Breast epithelium (tissue), 4 donors: ENCODE data around the gene SCN7A. TPM values are rescaled to one million over a fixed set of nuclear protein-coding genes. Genes with fewer than 3 reads are reported as not detected.

Experiments used
- DNase-seq, 2 donors: peaks; one replicate each; pipeline ENCODE4 v3.0.0-alpha.2; 2019; ENCODE audit warnings: low spot score in 2 of 2
- H3K27ac ChIP-seq, 2 donors: fragments of 200-600 bp; sonication (generic) in 1 of 2; one replicate each; pipeline ENCODE4 v1.5.1; 2016 to 2019; ENCODE audit warnings: mild to moderate bottlenecking in 1 of 2
- H3K27me3 ChIP-seq, 2 donors: fragments of 200-600 bp; sonication (generic) in 1 of 2; one replicate each; pipeline versions ENCODE4 v1.5.1 to v1.6.0; 2017 to 2019; ENCODE audit warnings: control low read depth in 1 of 2, mild to moderate bottlenecking in 1 of 2
- H3K36me3 ChIP-seq: fragments of 200-600 bp; one replicate; pipeline ENCODE4 v1.5.1; 2019
- H3K4me1 ChIP-seq, 2 donors: fragments of 200-600 bp; sonication (generic); one replicate each; pipeline ENCODE4 v1.5.1; 2016 to 2019; ENCODE audit warnings: control low read depth in 1 of 2
- H3K4me3 ChIP-seq, 3 donors: fragments of 200-600 bp; sonication (generic); 1 replicate in 2 of 3; 2 replicates in 1 of 3; pipeline ENCODE4 v1.5.1; 2016 to 2019; ENCODE audit warnings: mild to moderate bottlenecking in 3 of 3, moderate library complexity in 2 of 3
- H3K9me3 ChIP-seq, 2 donors: fragments of 200-600 bp; sonication (generic) in 1 of 2; one replicate each; pipeline ENCODE4 v1.5.1; 2016 to 2019; ENCODE audit warnings: control low read depth in 1 of 2
- POLR2A ChIP-seq: fragments of 450-650 bp; IDR thresholded peaks from one replicate; pipeline ENCODE4 v1.6.1; 2016; ENCODE audit warnings: antibody characterized with exemption, mild to moderate bottlenecking, moderate library complexity
- POLR2AphosphoS5 ChIP-seq, 3 donors: sonication (generic); formaldehyde crosslinking; IDR thresholded peaks; one replicate each; pipeline ENCODE4 v1.6.1; 2017; ENCODE audit warnings: antibody characterized with exemption in 3 of 3
- intact Hi-C: fragments of 100-400 bp; cut with DNase I; formaldehyde crosslinking; loops from one replicate; pipeline ENCODE4 v1.15.1; 2023; ENCODE audit warnings: low total_unique reads
- total RNA-seq, 3 donors: library from RNA; depleted of rRNA; stranded (reverse); fragments of >200 nt; gene quantifications; one replicate each; pipeline ENCODE4 v1.1.0, GENCODE V29; 2016
- TF ChIP-seq, protein P1 (sequence below), 3 donors: fragments of 450-650 bp; IDR thresholded peaks; one replicate each; pipeline ENCODE4 v1.5.1; 2016 to 2017; ENCODE audit warnings: antibody characterized with exemption in 3 of 3, mild to moderate bottlenecking in 3 of 3, moderate library complexity in 3 of 3

SCN7A gene
- total RNA-seq, 3 donors from 2014 or later = 11.5 to 13.3 (median 12.1) TPM

DNA sequence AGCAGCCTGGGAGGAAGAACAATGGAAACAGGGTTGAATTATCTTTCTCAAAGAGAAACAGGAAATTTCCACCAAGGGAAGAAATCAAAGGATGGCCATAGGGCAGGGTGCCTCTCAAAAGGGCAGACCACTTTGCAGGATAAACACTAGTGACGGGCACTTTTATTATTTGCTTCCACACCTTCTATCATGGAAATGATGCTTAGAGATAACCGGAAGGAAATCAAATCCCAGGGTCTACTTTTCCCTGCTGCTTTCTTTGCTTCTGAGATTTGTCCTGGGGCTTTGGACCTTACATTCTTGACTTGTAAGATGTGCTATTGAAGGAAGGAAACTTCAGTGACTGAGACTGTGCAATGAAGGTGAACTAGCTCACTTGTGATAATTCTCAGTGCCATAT, 117.2 kb downstream of the SCN7A start:
- DNase-seq = no peak
- Histone ChIP-seq H3K27ac (no peak overlapping the region), H3K9me3 (no peaks in the 10 kb centered on the region), H3K27me3 (peaks cover 0 to 10% of the 10 kb centered on the region in 2 donors), H3K36me3 (no peaks in the 10 kb centered on the region), H3K4me1 (peaks cover 0 to 3% of the 10 kb centered on the region in 2 donors), H3K4me3 (peak overlapping the region in 1 of 3 donors; percentile 56)
- intact Hi-C loops = no loop called here
- TF ChIP-seq, protein P1, sequence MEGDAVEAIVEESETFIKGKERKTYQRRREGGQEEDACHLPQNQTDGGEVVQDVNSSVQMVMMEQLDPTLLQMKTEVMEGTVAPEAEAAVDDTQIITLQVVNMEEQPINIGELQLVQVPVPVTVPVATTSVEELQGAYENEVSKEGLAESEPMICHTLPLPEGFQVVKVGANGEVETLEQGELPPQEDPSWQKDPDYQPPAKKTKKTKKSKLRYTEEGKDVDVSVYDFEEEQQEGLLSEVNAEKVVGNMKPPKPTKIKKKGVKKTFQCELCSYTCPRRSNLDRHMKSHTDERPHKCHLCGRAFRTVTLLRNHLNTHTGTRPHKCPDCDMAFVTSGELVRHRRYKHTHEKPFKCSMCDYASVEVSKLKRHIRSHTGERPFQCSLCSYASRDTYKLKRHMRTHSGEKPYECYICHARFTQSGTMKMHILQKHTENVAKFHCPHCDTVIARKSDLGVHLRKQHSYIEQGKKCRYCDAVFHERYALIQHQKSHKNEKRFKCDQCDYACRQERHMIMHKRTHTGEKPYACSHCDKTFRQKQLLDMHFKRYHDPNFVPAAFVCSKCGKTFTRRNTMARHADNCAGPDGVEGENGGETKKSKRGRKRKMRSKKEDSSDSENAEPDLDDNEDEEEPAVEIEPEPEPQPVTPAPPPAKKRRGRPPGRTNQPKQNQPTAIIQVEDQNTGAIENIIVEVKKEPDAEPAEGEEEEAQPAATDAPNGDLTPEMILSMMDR (IDR thresholded peaks at IDR 0.05) = no peak
- no peak for TF ChIP-seq POLR2AphosphoS5 (IDR thresholded peaks at IDR 0.05)
- no peak for TF ChIP-seq POLR2A

DNA sequence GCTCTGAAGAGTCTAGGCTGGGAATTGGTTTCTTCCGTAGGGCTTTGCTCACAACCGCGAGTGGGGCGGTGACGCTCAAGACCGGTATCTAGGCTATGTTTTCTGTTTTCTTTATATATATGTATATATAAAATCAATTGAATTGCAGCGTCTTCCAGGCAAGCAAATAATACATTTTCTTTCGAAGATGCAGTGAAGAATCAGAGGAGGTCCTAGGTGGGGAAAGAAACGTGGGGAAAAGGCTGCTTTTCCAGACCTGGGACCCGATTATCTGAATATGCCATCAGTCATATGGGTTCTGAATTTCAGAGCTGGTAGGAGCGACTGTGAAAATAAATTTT, 117.6 kb downstream of the SCN7A start:
- no peaks in the 10 kb centered on the region for H3K36me3 ChIP-seq
- H3K4me1 ChIP-seq = peaks cover 0 to 3% of the 10 kb centered on the region in 2 donors
- peak overlapping the region; percentile 55 to 72 (median 56) for H3K4me3 ChIP-seq
- intact Hi-C loops = no loop called here
- H3K27ac ChIP-seq = no peak overlapping the region
- DNase-seq = no peak
- H3K9me3 ChIP-seq = no peaks in the 10 kb centered on the region
- H3K27me3 ChIP-seq = peaks cover 0 to 10% of the 10 kb centered on the region in 2 donors
- TF ChIP-seq, protein P1 (IDR thresholded peaks at IDR 0.05) = no peak

DNA sequence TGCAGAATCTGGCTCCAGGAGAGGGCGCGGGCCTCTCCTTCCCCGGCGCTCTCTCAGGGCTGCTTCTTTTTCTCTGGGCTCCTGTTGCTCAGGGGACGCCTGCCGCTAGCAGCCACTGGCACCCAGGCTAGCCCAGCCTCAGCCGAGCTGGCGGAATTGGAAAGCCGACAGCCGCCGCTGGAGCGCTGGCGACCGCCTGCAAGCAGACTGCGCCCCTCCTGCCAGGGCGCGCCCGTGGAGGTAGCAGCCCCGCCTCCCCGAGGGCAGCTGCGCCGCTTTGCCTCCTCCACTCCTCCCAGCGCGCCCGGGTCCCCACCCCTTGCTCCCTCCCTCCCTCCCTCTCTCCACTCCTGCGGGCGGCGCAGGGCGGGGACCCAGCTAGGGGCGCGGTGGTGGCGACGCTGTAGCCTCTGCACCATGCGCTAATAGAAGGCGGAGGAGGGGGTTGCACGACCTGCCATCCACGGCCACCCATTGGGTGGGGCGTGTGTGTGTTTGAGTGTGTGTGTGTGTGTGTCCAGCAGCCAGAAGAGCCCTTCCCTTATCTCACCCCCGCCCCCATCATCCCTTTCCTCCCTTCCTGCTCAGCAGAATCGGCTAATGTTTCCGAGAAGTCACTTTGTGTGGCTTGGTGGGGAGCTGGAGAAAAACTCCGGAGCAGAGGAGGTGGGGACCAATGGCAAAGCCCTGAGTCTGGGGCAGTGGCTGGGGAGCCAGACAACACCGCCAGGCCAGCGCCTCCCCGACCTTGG, 118.1 kb downstream of the SCN7A start, which contains the start of gene SCN9A:
Gene SCN9A (minus strand): TSS at position 209 of the 752 bp plus-strand sequence. CDS start 64,188 bp downstream, outside the sequence.
- no peak within 1 kb of the TSS for H3K27ac ChIP-seq
- peak within 1 kb of the TSS; percentile 55 to 72 (median 56) for H3K4me3 ChIP-seq
- no peaks in the 10 kb centered on the region for H3K9me3 ChIP-seq
- peaks cover 0 to 10% of the 10 kb centered on the region in 2 donors for H3K27me3 ChIP-seq
- intact Hi-C loops = no loop called here
- DNase-seq = peak; percentile 26 to 62
- TF ChIP-seq POLR2AphosphoS5 (IDR thresholded peaks at IDR 0.05) = no peak
- TF ChIP-seq, protein P1 (IDR thresholded peaks at IDR 0.05) = no peak
- TF ChIP-seq POLR2A = no peak
- H3K36me3 ChIP-seq = no peaks in the 10 kb centered on the region
- H3K4me1 ChIP-seq = peaks cover 0 to 3% of the 10 kb centered on the region in 2 donors

DNA sequence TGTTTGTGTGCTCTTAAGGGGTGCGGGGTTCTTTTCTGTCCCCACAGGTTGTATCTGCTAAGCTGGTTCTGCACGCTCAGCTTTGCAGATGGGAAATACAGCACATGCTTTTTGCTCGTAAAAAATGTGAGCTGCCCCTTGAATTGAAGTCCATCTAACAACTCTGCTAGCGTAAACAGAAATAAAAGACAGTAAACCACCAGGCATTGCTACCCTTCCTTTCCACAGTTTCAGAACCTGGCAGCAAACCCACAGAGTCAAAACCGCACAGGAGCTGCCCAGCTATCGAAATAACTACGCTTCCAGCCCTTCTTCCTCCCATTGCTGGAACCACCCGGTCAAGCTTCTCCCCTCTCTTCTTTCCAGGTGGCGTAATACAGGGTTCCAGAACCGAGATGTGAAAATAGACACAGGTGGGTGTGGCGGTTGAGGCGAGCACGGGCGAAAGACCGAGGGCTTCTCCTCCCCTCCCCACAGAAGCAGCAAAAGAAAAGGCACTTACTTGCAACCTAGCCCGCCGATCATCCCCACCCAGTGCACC, 118.8 kb downstream of the SCN7A start:
- H3K9me3 ChIP-seq = no peaks in the 10 kb centered on the region
- intact Hi-C loops = no loop called here
- H3K36me3 ChIP-seq = no peaks in the 10 kb centered on the region
- H3K4me1 ChIP-seq = peaks cover 0 to 3% of the 10 kb centered on the region in 2 donors
- peak overlapping the region; percentile 55 to 72 (median 56) for H3K4me3 ChIP-seq
- H3K27me3 ChIP-seq = peaks cover 0 to 10% of the 10 kb centered on the region in 2 donors
- TF ChIP-seq POLR2AphosphoS5 (IDR thresholded peaks at IDR 0.05) (no peak), POLR2A (no peak)
- TF ChIP-seq, protein P1 (IDR thresholded peaks at IDR 0.05) = no peak
- DNase-seq = no peak
- H3K27ac ChIP-seq = no peak overlapping the region

- Histone ChIP-seq H3K36me3 (no peaks in the 10 kb centered on the region), H3K27me3 (peaks cover 0 to 10% of the 10 kb centered on the region in 2 donors), H3K27ac (no peak overlapping the region), H3K9me3 (no peaks in the 10 kb centered on the region), H3K4me1 (peaks cover 0 to 3% of the 10 kb centered on the region in 2 donors), H3K4me3 (no peak overlapping the region)
- no peak for DNase-seq
- no peak for TF ChIP-seq POLR2A
- TF ChIP-seq POLR2AphosphoS5 (IDR thresholded peaks at IDR 0.05) = no peak
- TF ChIP-seq, protein P1 (IDR thresholded peaks at IDR 0.05) = no peak
- intact Hi-C loops = no loop called here
Measured at GRCh38 chr2:166373951-166374350, 120.1 kb downstream of the SCN7A start.
